Liver (tissue), 9 donors: Measurements from ENCODE around the gene PTGIS. TPM values are rescaled to one million over a fixed set of nuclear protein-coding genes. Genes with fewer than 3 reads are reported as not detected.

Experiments used
- DNase-seq: peaks from one replicate; pipeline ENCODE4 v3.0.0-alpha.2; 2017; ENCODE audit warnings: low spot score
- H3K27ac ChIP-seq, 2 donors: one replicate each; pipeline ENCODE4 v1.7.0; 2013; ENCODE audit warnings: inconsistent platforms in 2 of 2, low read length in 2 of 2, control low read depth in 1 of 2, low read depth in 1 of 2, mild to moderate bottlenecking in 1 of 2
- H3K27me3 ChIP-seq, 4 donors: one replicate each; pipeline versions ENCODE4 v1.6.1 to v1.7.0; 2013; ENCODE audit warnings: low read length in 3 of 4, inconsistent platforms in 1 of 4, mild to moderate bottlenecking in 1 of 4, moderate library complexity in 1 of 4; ENCODE audit not compliant: control insufficient read depth in 4 of 4, insufficient read depth in 4 of 4
- H3K36me3 ChIP-seq, 4 donors: one replicate each; pipeline versions ENCODE4 v1.6.1 to v1.7.0; 2013; ENCODE audit warnings: low read length in 3 of 4, mild to moderate bottlenecking in 3 of 4, low read depth in 1 of 4, moderate library complexity in 1 of 4; ENCODE audit not compliant: control insufficient read depth in 4 of 4, insufficient read depth in 3 of 4
- H3K4me1 ChIP-seq, 4 donors: one replicate each; pipeline versions ENCODE4 v1.6.1 to v1.7.0; 2013; ENCODE audit warnings: low read length in 3 of 4, mild to moderate bottlenecking in 3 of 4, moderate library complexity in 1 of 4; ENCODE audit not compliant: control insufficient read depth in 4 of 4, insufficient read depth in 4 of 4
- H3K4me3 ChIP-seq, 3 donors: one replicate each; pipeline versions ENCODE4 v1.6.1 to v1.7.0; 2013; ENCODE audit warnings: low read length in 3 of 3, control low read depth in 1 of 3, low read depth in 1 of 3, mild to moderate bottlenecking in 1 of 3
- H3K9ac ChIP-seq, 2 donors: one replicate each; pipeline ENCODE4 v1.7.0; 2013; ENCODE audit warnings: low read length in 2 of 2, mild to moderate bottlenecking in 2 of 2, moderate library complexity in 2 of 2, control low read depth in 1 of 2, low read depth in 1 of 2
- H3K9me3 ChIP-seq, 4 donors: one replicate each; pipeline versions ENCODE4 v1.6.1 to v1.7.0; 2013; ENCODE audit warnings: low read length in 3 of 4; ENCODE audit not compliant: control insufficient read depth in 4 of 4
- FOXA2 ChIP-seq: IDR thresholded peaks from 2 replicates; pipeline ENCODE4 v1.6.1; 2016; ENCODE audit warnings: antibody characterized with exemption
- MAX ChIP-seq: IDR thresholded peaks from 2 replicates; pipeline ENCODE4 v1.6.1; 2016; ENCODE audit warnings: antibody characterized with exemption
- NR2F2 ChIP-seq: IDR thresholded peaks from 2 replicates; pipeline ENCODE4 v1.6.1; 2016; ENCODE audit warnings: antibody characterized with exemption
- RXRA ChIP-seq, 2 donors: IDR thresholded peaks; 2 replicates each; pipeline ENCODE4 v1.6.1; 2017 to 2018; ENCODE audit warnings: antibody characterized with exemption in 2 of 2, mild to moderate bottlenecking in 1 of 2
- SP1 ChIP-seq: IDR thresholded peaks from 2 replicates; pipeline ENCODE4 v1.6.1; 2018; ENCODE audit warnings: antibody characterized with exemption, mild to moderate bottlenecking
- TAF1 ChIP-seq: conservative IDR thresholded peaks from 2 replicates; pipeline ENCODE4 v1.6.1; 2016; ENCODE audit warnings: antibody characterized with exemption, mild to moderate bottlenecking
- WGBS: extraction: QIAGEN DNeasy Blood & Tissue Kit; methylation state at CpG from one replicate; pipeline ENCODE4 v1.1.7; 2013; 5-methylcytosine and 5-hydroxymethylcytosine counted together
- polyA plus RNA-seq, 2 donors: library from polyadenylated mRNA; stranded (reverse) in 1 of 2; unstranded in 1 of 2; fragments of 200-250 nt in 1 of 2; fragments of >200 nt in 1 of 2; fragmentation: Nextera tagmentation in 1 of 2; extraction: Ambion mirVana in 1 of 2; gene quantifications; one replicate each; pipeline versions ENCODE4 v1.2.1 to v1.2.3, GENCODE V29; 2013 to 2015
- total RNA-seq, 2 donors: library from RNA; depleted of rRNA; stranded (reverse); fragments of >200 nt; gene quantifications; one replicate each; pipeline ENCODE4 v1.2.3, GENCODE V29; 2014
- donor health status: healthy.
- donor health status: healthy.
- donor health status: healthy.
- donor health status: healthy.
- donor health status: healthy.

Gene PTGIS
- total and polyA plus RNA-seq, 4 donors: 2.2 to 6.3 (median 3.8) TPM

- TF ChIP-seq RXRA (IDR thresholded peaks at IDR 0.05) (no peak), SP1 (no peak), NR2F2 (no peak), TAF1 (no peak), MAX (no peak), FOXA2 (no peak)
- Histone ChIP-seq H3K9me3 (no peaks in the 10 kb centered on the region), H3K27me3 (no peaks in the 10 kb centered on the region), H3K4me1 (peaks cover 1 to 11% (median 8%) of the 10 kb centered on the region in 4 donors), H3K4me3 (no peak overlapping the region), H3K36me3 (no peaks in the 10 kb centered on the region), H3K27ac (no peak overlapping the region), H3K9ac (no peak overlapping the region)
- WGBS: 57% methylated on average over 6 of the region's 6 CpGs
- no peak for DNase-seq
Observed at GRCh38 chr20:49455691-49456090, 112.2 kb downstream of the PTGIS start.

Other genes starting within 250 kb of the PTGIS start
- under 1 TPM; under 0.01 to 0.33 TPM for gene KCNB1, start 85.5 kb downstream of the PTGIS start, total RNA-seq
- 1 to 10 TPM; 2.5 to 3.4 TPM for gene KCNB1, start 85.5 kb downstream of the PTGIS start, polyA plus RNA-seq
- gene B4GALT5, start 145.7 kb upstream of the PTGIS start, total RNA-seq: 10 to 100 TPM; 14.1 to 28.2 TPM
- 10 to 100 TPM in 1 of 2 donors, 1 to 10 TPM in 1; 2.0 to 14.8 TPM for gene B4GALT5, start 145.7 kb upstream of the PTGIS start, polyA plus RNA-seq
- 1 to 10 TPM; 9.2 to 9.5 TPM for gene SLC9A8, start 244.7 kb upstream of the PTGIS start, total RNA-seq
- gene SLC9A8, start 244.7 kb upstream of the PTGIS start, polyA plus RNA-seq: 1 to 10 TPM; 4.0 to 8.0 TPM